Smooth muscle cell (in vitro differentiated cells): ENCODE results near the gene FGD5. TPM values are rescaled to one million over a fixed set of nuclear protein-coding genes. Genes with fewer than 3 reads are reported as not detected.

ENCODE experiments used
- DNase-seq: peaks from one replicate; lab custom pipeline; 2025; ENCODE audit not compliant: unreplicated experiment; lab: John Stamatoyannopoulos, UW
- H2AFZ ChIP-seq: fragments of 200-600 bp; sonication (generic); 2 replicates; pipeline ENCODE4 v1.6.0; 2016; ENCODE audit warnings: antibody characterized with exemption, low read depth, mild to moderate bottlenecking
- H3F3A ChIP-seq: fragments of 200-600 bp; sonication (generic); 2 replicates; pipeline ENCODE4 v1.6.0; 2017; ENCODE audit warnings: antibody characterized with exemption, low read depth
- H3K27ac ChIP-seq: fragments of 200-600 bp; sonication (generic); 2 replicates; pipeline ENCODE4 v1.5.1; 2016; ENCODE audit warnings: low read depth, mild to moderate bottlenecking
- H3K27me3 ChIP-seq: fragments of 200-600 bp; sonication (generic); 2 replicates; pipeline ENCODE4 v1.6.1; 2016; ENCODE audit warnings: low read depth, mild to moderate bottlenecking
- H3K36me3 ChIP-seq: fragments of 200-600 bp; sonication (generic); 2 replicates; pipeline ENCODE4 v1.5.1; 2016; ENCODE audit warnings: low read depth
- H3K4me1 ChIP-seq: fragments of 200-600 bp; sonication (generic); 2 replicates; pipeline ENCODE4 v1.5.1; 2016; ENCODE audit warnings: low read depth
- H3K4me2 ChIP-seq: fragments of 200-600 bp; sonication (generic); 2 replicates; pipeline ENCODE4 v1.6.0; 2016; ENCODE audit warnings: mild to moderate bottlenecking
- H3K4me3 ChIP-seq: fragments of 200-600 bp; sonication (generic); 2 replicates; pipeline ENCODE4 v1.5.1; 2016; ENCODE audit warnings: mild to moderate bottlenecking
- H3K79me2 ChIP-seq: fragments of 200-600 bp; sonication (generic); 2 replicates; pipeline ENCODE4 v1.6.0; 2016; ENCODE audit warnings: low read depth, mild to moderate bottlenecking
- H3K9ac ChIP-seq: fragments of 200-600 bp; sonication (generic); 2 replicates; pipeline ENCODE4 v1.6.0; 2016; ENCODE audit warnings: low read depth
- H3K9me3 ChIP-seq: fragments of 200-600 bp; sonication (generic); replicated peaks from 2 replicates; pipeline ENCODE4 v1.5.1; 2016; ENCODE audit warnings: low read depth
- H4K20me1 ChIP-seq: fragments of 200-600 bp; sonication (generic); 2 replicates; pipeline ENCODE4 v1.6.0; 2016; ENCODE audit warnings: low read depth
- CTCF ChIP-seq: fragments of 200-600 bp; sonication (generic); IDR thresholded peaks from 2 replicates; pipeline ENCODE4 v1.5.1; 2017; ENCODE audit warnings: borderline replicate concordance, mild to moderate bottlenecking, antibody characterized with exemption; ENCODE audit not compliant: insufficient read depth, poor library complexity, severe bottlenecking
- WGBS: methylation state at CpG from one replicate; pipeline ENCODE4 v1.1.7; 2016; ENCODE audit warnings: low lambda C conversion rate; 5-methylcytosine and 5-hydroxymethylcytosine counted together
- polyA plus RNA-seq: library from polyadenylated mRNA; unstranded; fragments of >200 nt; fragmentation: Nextera tagmentation; extraction: Ambion mirVana; gene quantifications from 2 replicates; pipeline ENCODE4 v1.2.1, GENCODE V29; 2016
- total RNA-seq: library from RNA; depleted of rRNA; stranded (reverse); fragments of >200 nt; gene quantifications from 2 replicates; pipeline ENCODE4 v1.2.3, GENCODE V29; 2014

FGD5 gene
- total and polyA plus RNA-seq, 2 experiments from 2014 or later: 0.63 to 0.71 TPM

DNA sequence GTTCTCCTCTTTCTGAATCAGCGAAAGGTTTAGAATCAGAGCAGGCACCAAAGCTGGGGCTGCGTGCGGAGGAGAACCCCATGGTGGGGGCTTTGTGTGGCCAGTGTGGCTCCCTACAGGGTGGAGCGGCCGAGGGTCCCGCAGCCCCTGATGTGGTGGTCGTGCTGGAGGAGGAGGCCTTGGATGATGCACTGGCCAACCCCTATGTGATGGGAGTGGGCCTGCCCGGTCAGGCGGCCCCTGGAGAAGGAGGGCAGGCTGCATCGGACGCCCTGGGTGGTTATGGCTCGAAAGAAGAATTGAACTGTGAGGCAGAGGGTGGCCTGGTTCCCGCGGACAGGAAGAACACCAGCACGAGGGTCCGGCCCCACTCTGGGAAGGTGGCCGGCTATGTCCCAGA is 1.4 kb downstream of the FGD5 start:
- Histone ChIP-seq H3K9ac (no peak overlapping the region), H3K79me2 (no peaks in the 10 kb centered on the region), H3K4me3 (no peak overlapping the region), H4K20me1 (no peaks in the 10 kb centered on the region), H2AFZ (no peak overlapping the region), H3K4me1 (no peaks in the 10 kb centered on the region), H3K4me2 (no peak overlapping the region), H3K27me3 (no peaks in the 10 kb centered on the region), H3K27ac (no peak overlapping the region), H3K36me3 (no peaks in the 10 kb centered on the region), H3F3A (no peaks in the 10 kb centered on the region), H3K9me3 (no peaks in the 10 kb centered on the region)
- WGBS: 96% methylated on average over 17 of the region's 17 CpGs
- no peak for TF ChIP-seq CTCF
- DNase-seq: no peak

GRCh38 chr3:14821151-14821550 is 2.4 kb downstream of the FGD5 start:
- H4K20me1 ChIP-seq: no peaks in the 10 kb centered on the region
- 91% methylated on average over 16 of the region's 16 CpGs for WGBS
- DNase-seq: no peak
- no peak overlapping the region for H3K4me2 ChIP-seq
- no peaks in the 10 kb centered on the region for H3K4me1 ChIP-seq
- H3K36me3 ChIP-seq: no peaks in the 10 kb centered on the region
- no peak overlapping the region for H3K4me3 ChIP-seq
- no peak for TF ChIP-seq CTCF
- H3K27me3 ChIP-seq: no peaks in the 10 kb centered on the region
- H3K79me2 ChIP-seq: no peaks in the 10 kb centered on the region
- no peaks in the 10 kb centered on the region for H3F3A ChIP-seq
- no peak overlapping the region for H3K9ac ChIP-seq
- H3K27ac ChIP-seq: no peak overlapping the region
- no peak overlapping the region for H2AFZ ChIP-seq
- H3K9me3 ChIP-seq: no peaks in the 10 kb centered on the region

DNA sequence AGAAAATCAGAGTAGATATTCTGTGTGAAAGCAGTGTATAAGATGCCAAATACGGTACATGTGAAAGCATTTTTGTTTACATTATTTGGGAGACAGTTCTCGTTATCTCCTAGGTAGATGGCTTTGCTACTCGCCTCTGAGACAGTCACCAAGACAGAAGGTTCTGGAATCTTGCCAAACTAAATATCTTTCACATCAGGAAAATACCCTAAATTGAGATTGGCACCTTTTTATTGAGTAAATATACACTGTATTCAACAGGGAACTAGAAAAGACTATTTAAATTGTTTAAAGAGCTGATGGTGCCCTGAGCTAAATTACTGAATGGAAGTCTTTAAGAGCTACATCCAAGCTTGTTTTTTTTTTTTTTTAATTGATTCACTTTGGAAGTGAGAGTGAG is 3.4 kb downstream of the FGD5 start:
- DNase-seq: no peak
- no peak overlapping the region for H3K9ac ChIP-seq
- H4K20me1 ChIP-seq: no peaks in the 10 kb centered on the region
- H3K27me3 ChIP-seq: no peaks in the 10 kb centered on the region
- no peaks in the 10 kb centered on the region for H3K36me3 ChIP-seq
- H2AFZ ChIP-seq: no peak overlapping the region
- TF ChIP-seq CTCF: no peak
- no peak overlapping the region for H3K27ac ChIP-seq
- no peaks in the 10 kb centered on the region for H3K79me2 ChIP-seq
- WGBS: 93% methylated on average over 3 of the region's 3 CpGs
- H3K4me2 ChIP-seq: no peak overlapping the region
- no peaks in the 10 kb centered on the region for H3F3A ChIP-seq
- no peaks in the 10 kb centered on the region for H3K9me3 ChIP-seq
- no peak overlapping the region for H3K4me3 ChIP-seq
- H3K4me1 ChIP-seq: no peaks in the 10 kb centered on the region

DNA sequence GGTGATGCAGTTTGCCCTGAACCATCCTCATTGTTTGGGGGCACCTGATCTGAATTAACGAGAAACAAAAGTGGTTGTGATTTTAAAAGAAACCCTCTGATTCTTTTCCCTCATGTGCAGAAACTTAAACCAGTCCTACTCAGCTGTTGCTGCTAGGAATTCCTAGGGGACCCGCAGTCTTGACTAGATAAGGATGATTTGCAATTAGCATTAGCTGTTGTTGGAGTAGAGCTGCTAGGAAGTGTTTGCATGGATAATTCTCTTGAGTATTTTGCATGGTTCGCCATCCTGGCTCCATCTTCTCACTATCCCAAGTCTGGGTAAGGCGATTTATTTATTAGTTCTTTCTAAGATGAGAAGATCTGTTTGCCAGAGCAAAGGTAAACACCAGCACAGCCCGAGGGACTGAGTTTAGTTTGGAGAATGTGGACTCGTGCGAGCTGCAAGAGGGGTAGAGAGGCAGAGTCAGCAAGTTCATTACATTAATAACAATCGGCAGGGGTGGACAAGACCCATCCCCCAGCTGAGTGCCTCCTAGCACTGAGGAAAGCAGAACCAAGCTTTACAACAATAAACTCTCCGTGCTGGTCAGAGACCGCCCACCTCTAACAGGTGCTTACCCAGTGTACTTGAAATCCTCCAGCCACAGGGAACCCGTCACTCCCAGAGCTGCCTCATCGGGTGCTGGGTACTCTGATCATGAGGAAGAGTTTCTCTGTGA is 4.1 kb downstream of the FGD5 start:
- H3K79me2 ChIP-seq: no peaks in the 10 kb centered on the region
- no peaks in the 10 kb centered on the region for H3K4me1 ChIP-seq
- no peaks in the 10 kb centered on the region for H3K9me3 ChIP-seq
- no peaks in the 10 kb centered on the region for H3F3A ChIP-seq
- H3K27me3 ChIP-seq: no peaks in the 10 kb centered on the region
- H3K36me3 ChIP-seq: no peaks in the 10 kb centered on the region
- H3K27ac ChIP-seq: no peak overlapping the region
- H3K4me3 ChIP-seq: no peak overlapping the region
- 68% methylated on average over 12 of the region's 12 CpGs for WGBS
- H3K9ac ChIP-seq: no peak overlapping the region
- TF ChIP-seq CTCF: no peak
- DNase-seq: no peak
- no peak overlapping the region for H2AFZ ChIP-seq
- H4K20me1 ChIP-seq: no peaks in the 10 kb centered on the region
- no peak overlapping the region for H3K4me2 ChIP-seq
